ENCODE results near the gene PRKCSH. TPM values are rescaled to one million over a fixed set of nuclear protein-coding genes. Genes with fewer than 3 reads are reported as not detected.

Gene PRKCSH
- total and polyA plus RNA-seq, 10 of the 15 experiments (the other 5 are each of a cell fraction or from before 2014, with no cell fraction given), result 1.1 to 280 (median 44.1) TPM

DNA sequence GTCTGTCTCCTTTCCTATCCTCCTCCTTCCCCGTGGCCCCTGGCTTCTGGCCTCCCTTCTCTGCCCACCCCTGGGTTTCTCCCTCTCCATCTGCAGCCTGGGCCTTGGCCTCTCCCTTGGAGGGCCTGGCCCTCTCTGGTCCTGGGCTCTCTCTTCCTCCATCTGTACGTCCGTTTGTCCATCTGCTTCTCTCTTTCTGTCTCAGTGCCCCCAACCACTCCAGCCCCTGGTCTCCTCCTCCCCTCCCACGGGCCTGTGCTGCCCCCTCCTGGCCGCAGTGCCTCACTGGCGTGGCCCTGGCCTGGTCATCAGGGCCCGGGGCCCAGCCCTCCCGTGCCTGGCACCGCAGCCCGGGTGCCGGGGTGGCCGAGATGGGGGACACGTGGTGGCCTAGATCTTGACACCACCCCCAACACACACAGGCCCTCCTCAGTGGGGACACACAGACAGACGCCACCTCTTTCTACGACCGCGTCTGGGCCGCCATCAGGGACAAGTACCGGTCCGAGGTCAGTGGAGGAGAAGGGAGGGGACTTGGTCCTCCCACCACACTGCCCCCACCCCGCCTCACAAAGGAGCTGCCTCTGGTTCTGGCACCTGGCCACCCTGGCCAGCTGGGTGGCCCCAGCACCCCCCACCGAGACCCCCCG is 11.3 kb downstream of the PRKCSH start:
- ChIA-PET POLR2A (interaction anchor here (0.7 kb wide), 1 partner anchor 59 kb away, joined by 3 read pairs; no protein-coding TSS in a partner anchor), SMC1A (ENCODE audit: uncharacterized antibody, unreplicated experiment) (no interaction called here), RAD21 (ENCODE audit: unreplicated experiment) (interaction anchor here (1.4 kb wide), 1 partner anchor 69 kb away, joined by 3 read pairs; no protein-coding TSS in a partner anchor), CTCF (interaction anchor here (0.6 to 2.0 kb wide), 2 partner anchors 65 to 122 kb away, joined by 3 to 21 read pairs; no protein-coding TSS in a partner anchor)
- no peak overlapping the region for H2AFZ ChIP-seq (ENCODE audit: control insufficient read depth, low read depth, low read length)
- H3K79me2 ChIP-seq (ENCODE audit: control insufficient read depth, insufficient read depth, low read length), result no peaks in the 10 kb centered on the region
- in situ Hi-C loops (cut with MboI), result no loop called here
- DNase-seq (ENCODE audit: low read depth, low spot score) (no peak), ATAC-seq (peak; percentile 85), FAIRE-seq (no peak)
- intact Hi-C loops (cut with micrococcal nuclease; ENCODE audit: unreplicated experiment), result loop anchor here (2.0 kb wide), 1 partner anchor 66 kb away; no protein-coding TSS in a partner anchor
- no peaks in the 10 kb centered on the region for H4K20me1 ChIP-seq (ENCODE audit: control insufficient read depth, insufficient read depth)
- 87% methylated on average over 18 of the region's 23 CpGs for WGBS (ENCODE audit: insufficient coverage, insufficient replicate concordance, low lambda C conversion rate, missing lambda C conversion rate)
- no TSS peak for BruUV-seq (replicated peaks)
- no peaks in the 10 kb centered on the region for H3K27me3 ChIP-seq (replicated peaks in 1 of 2; ENCODE audit: control insufficient read depth in 2 of 2, insufficient read depth in 2 of 2, low read length in 1 of 2)
- H3K36me3 ChIP-seq (ENCODE audit: control insufficient read depth in 2 of 2, insufficient read depth in 2 of 2, low read length in 1 of 2), result peaks cover 12 to 39% of the 10 kb centered on the region in 2 experiments
- no peak overlapping the region for H3K4me3 ChIP-seq
- H3K27ac ChIP-seq (ENCODE audit: control insufficient read depth, insufficient read depth), result no peak overlapping the region
- H3K9me3 ChIP-seq (replicated peaks; ENCODE audit: control insufficient read depth, insufficient read depth, low read length), result no peaks in the 10 kb centered on the region
- no peak overlapping the region for H3K4me2 ChIP-seq (ENCODE audit: control insufficient read depth, insufficient read depth)
- 0 out of 2 replicates have a peak, but pooled peaks cover 4% of the 10 kb centered on the region for H3K4me1 ChIP-seq (ENCODE audit: control insufficient read depth, insufficient read depth, low read length)
- H3K9ac ChIP-seq (ENCODE audit: control insufficient read depth, insufficient read depth, low read length), result no peak overlapping the region
- 0 out of 2 replicates have a peak, but pooled peaks have one; percentile 23 for TF ChIP-seq YY1 (IDR thresholded peaks at IDR 0.05; ENCODE audit: low read depth, low read length)
- no peak for TF ChIP-seq IKZF1 (conservative IDR thresholded peaks at IDR 0.05)
- TF ChIP-seq, protein P1, sequence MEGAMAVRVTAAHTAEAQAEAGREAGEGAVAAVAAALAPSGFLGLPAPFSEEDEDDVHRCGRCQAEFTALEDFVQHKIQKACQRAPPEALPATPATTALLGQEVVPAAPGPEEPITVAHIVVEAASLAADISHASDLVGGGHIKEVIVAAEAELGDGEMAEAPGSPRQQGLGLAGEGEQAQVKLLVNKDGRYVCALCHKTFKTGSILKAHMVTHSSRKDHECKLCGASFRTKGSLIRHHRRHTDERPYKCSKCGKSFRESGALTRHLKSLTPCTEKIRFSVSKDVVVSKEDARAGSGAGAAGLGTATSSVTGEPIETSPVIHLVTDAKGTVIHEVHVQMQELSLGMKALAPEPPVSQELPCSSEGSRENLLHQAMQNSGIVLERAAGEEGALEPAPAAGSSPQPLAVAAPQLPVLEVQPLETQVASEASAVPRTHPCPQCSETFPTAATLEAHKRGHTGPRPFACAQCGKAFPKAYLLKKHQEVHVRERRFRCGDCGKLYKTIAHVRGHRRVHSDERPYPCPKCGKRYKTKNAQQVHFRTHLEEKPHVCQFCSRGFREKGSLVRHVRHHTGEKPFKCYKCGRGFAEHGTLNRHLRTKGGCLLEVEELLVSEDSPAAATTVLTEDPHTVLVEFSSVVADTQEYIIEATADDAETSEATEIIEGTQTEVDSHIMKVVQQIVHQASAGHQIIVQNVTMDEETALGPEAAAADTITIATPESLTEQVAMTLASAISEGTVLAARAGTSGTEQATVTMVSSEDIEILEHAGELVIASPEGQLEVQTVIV (IDR thresholded peaks at IDR 0.05; ENCODE audit: borderline replicate concordance, partially characterized antibody), result no peak
- no peak for TF ChIP-seq E2F4 (IDR thresholded peaks at IDR 0.05; ENCODE audit: low read depth, low read length)
- TF ChIP-seq FOS (IDR thresholded peaks at IDR 0.05; ENCODE audit: borderline replicate concordance, extremely low read depth, insufficient read length), result no peak
- TF ChIP-seq IRF4 (IDR thresholded peaks at IDR 0.05; ENCODE audit: low read depth, low read length), result no peak
- peak; percentile 70 for TF ChIP-seq RAD21 (IDR thresholded peaks at IDR 0.05; ENCODE audit: insufficient read depth, low read depth, low read length)
- TF ChIP-seq HDGF (IDR thresholded peaks at IDR 0.05), result peak; percentile 35; the same call in 1 of the 2 replicates
- TF ChIP-seq, protein P2, sequence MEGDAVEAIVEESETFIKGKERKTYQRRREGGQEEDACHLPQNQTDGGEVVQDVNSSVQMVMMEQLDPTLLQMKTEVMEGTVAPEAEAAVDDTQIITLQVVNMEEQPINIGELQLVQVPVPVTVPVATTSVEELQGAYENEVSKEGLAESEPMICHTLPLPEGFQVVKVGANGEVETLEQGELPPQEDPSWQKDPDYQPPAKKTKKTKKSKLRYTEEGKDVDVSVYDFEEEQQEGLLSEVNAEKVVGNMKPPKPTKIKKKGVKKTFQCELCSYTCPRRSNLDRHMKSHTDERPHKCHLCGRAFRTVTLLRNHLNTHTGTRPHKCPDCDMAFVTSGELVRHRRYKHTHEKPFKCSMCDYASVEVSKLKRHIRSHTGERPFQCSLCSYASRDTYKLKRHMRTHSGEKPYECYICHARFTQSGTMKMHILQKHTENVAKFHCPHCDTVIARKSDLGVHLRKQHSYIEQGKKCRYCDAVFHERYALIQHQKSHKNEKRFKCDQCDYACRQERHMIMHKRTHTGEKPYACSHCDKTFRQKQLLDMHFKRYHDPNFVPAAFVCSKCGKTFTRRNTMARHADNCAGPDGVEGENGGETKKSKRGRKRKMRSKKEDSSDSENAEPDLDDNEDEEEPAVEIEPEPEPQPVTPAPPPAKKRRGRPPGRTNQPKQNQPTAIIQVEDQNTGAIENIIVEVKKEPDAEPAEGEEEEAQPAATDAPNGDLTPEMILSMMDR (IDR thresholded peaks at IDR 0.05 in 2 of 3, conservative IDR thresholded peaks at IDR 0.05 in 1 of 3; ENCODE audit: control insufficient read depth in 2 of 3, extremely low read depth in 1 of 3, insufficient read depth in 1 of 3, low read depth in 3 of 3, low read length in 3 of 3), result peak; percentile 53 to 82 (median 68)
- TF ChIP-seq SMC3 (IDR thresholded peaks at IDR 0.05; ENCODE audit: borderline replicate concordance, low read length), result peak; percentile 42; the same call in 1 of the 2 replicates
- TF ChIP-seq FOXK2 (IDR thresholded peaks at IDR 0.05), result no peak
- TF ChIP-seq, protein P3, sequence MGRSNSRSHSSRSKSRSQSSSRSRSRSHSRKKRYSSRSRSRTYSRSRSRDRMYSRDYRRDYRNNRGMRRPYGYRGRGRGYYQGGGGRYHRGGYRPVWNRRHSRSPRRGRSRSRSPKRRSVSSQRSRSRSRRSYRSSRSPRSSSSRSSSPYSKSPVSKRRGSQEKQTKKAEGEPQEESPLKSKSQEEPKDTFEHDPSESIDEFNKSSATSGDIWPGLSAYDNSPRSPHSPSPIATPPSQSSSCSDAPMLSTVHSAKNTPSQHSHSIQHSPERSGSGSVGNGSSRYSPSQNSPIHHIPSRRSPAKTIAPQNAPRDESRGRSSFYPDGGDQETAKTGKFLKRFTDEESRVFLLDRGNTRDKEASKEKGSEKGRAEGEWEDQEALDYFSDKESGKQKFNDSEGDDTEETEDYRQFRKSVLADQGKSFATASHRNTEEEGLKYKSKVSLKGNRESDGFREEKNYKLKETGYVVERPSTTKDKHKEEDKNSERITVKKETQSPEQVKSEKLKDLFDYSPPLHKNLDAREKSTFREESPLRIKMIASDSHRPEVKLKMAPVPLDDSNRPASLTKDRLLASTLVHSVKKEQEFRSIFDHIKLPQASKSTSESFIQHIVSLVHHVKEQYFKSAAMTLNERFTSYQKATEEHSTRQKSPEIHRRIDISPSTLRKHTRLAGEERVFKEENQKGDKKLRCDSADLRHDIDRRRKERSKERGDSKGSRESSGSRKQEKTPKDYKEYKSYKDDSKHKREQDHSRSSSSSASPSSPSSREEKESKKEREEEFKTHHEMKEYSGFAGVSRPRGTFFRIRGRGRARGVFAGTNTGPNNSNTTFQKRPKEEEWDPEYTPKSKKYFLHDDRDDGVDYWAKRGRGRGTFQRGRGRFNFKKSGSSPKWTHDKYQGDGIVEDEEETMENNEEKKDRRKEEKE (IDR thresholded peaks at IDR 0.05), result no peak
- no peak for TF ChIP-seq ZBED1 (IDR thresholded peaks at IDR 0.05; ENCODE audit: borderline replicate concordance)

All from GM12878 (cell line).